CD4-positive, alpha-beta T cell treated with Interferon gamma for 1 hour (primary cell): ENCODE measurements around the gene TRAPPC2.

Experiments used
- DNase-seq: peaks from one replicate; pipeline ENCODE4 v3.0.0-alpha.2; 2020

TRAPPC2 gene

DNA sequence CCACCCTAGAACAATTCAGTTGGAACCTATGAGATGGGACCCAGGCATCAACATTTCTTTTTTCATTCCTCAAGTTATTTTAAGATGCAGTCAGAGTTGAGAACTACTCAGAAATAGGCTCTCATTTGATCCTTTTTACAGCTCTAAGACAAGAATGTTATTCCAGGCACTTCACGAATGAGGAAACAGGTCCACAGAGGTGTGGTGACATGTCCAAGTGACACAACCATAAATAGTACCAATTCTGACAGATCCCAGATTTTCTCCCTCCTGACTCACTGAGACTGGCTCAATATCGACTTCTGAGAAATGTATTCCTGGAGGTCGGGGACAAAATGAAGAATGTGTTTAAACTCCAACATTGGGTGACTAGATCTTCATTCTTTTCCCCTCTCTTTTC is 70.4 kb downstream of the TRAPPC2 start:
- DNase-seq, result no peak

DNA sequence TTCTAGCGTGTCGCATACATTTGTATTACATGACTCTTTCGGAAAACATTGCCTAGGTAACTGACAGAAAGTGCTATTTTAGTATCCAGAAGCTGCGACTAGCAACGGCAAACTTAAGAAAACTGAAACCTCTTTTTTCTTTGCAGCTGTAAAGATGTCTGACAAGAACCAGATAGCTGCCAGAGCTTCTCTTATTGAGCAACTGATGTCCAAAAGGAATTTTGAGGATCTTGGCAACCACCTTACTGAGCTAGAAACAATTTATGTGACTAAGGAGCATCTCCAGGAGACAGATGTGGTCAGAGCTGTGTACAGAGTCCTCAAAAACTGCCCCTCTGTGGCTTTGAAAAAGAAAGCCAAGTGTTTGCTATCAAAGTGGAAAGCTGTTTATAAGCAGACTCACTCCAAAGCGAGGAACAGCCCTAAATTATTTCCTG is 72.0 kb downstream of the TRAPPC2 start:
- no peak for DNase-seq
